NCI-H345 treated with DMSO at 0.1 percent for 48 hours (cell line): ENCODE measurements around the gene SNRPD2.
"Not testable (repeated sequence)": the region's sequence is repeated elsewhere in the genome, so short reads cannot be mapped to it uniquely, and the experiment has no call there.

ENCODE experiments used
- DNase-seq: peaks from one replicate; lab custom pipeline; 2025; ENCODE audit not compliant: unreplicated experiment; lab: John Stamatoyannopoulos, UW

Gene SNRPD2

DNA sequence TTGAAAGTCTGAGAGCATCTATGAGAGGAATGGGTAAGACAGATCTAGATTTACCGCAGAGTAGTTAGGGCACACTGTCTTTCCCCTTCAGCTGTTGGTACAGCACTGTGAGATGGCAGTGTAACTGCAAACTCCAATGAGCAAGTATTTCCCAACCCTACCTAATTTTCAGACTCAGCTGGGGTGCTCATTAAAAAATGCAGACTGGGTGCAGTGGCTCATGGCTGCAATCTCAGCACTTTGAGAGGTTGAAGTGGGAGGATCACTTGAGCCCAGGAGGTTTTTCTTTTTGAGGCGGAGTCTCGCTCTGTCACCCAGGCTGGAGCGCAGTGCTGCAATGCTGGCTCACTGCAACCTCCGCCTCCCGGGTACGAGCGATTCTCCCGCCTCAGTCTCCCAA lies 13.4 kb upstream of the SNRPD2 start:
- no peak for DNase-seq

DNA sequence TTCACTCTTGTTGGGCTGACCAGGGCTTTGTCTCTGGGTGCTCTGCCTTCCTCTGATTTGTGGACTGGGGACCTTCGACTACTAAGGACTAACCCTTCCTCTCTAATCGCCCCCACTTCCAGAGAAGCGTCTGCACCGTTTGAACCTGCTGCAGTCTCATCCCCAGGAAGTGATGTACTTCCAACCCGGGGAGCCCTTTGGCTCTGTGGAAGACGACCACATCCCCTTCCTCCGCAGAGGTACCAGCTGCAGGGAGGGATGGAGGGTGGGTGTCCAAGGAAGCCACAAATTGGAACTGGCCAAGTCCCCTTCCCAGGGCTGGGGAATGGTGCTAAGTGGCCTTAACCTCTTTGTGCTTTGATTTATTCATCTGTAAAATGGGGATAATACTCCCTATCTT lies 9.9 kb upstream of the SNRPD2 start:
- no peak for DNase-seq

DNA sequence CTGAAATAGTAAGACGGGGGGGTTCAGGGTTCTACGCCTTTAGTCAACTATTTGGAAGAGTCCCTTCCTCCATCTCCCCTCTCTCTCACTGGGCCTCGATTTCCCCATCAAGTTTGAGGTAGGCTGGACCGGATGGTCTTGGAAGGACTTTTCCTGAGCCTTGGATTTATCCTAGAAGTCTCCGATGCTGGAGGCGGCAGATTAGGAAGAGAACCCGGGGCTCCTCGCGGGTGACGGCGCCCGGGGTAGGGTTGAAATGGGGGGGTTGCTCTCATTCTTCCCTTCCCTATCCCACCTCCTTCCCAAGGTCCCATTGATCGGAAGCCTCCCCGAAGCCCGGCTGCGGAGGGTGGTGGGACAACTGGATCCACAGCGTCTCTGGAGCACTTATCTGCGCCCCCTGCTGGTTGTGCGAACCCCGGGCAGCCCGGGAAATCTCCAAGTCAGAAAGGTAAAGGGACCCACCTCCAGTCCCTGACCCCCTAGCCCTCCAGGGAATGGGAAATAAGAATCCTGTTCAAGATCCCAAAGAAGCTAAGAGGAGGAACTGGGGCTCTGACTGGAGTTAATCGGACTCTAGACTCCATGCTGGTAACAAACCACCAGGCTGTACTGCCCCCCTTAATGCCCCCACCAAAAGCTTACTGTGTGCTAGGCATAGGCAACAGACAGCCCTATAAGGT lies 1.5 kb upstream of the SNRPD2 start:
- DNase-seq: peak; percentile 17

DNA sequence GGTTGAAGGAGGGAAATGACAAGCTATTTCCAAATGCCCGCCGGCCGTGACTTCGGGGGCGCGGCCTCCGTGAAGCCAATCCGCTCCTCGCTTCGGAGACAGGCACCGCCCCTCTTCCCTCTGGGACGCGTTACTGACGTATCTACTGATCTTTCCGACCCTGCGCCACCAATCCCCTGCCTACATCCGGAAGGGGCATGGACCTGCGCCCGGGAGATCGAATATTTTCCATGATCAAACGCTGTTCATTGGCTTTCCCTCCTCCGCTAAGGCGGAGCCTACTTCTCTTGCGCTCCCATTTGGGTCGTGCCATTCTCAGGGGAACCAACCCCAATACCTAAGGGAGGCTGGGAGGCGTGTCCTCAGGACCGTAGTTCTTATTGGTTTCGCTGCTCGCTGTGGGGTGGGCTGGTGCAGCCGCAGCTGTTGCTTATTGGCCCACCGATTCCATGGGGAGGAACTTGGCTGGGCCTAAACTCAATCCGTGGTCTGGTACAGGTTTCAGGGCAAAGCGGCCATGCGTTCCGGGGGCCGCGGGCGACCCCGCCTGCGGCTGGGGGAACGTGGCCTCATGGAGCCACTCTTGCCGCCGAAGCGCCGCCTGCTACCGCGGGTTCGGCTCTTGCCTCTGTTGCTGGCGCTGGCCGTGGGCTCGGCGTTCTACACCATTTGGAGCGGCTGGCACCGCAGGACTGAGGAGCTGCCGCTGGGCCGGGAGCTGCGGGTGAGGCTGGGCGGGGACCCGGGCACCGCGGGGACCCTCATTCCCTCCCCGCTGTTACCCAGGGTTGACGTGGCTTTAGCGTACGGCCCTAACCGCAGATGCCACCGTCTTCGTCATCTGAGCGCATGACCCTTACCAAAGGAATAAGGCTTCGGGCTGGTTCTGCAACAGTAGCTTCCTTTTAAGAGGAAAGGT lies 693 bp upstream of the SNRPD2 start, which contains the start of gene QPCTL:
TSS of gene QPCTL (plus strand) at position 480 of the 919 bp plus-strand sequence. CDS start at position 518, 38 bp downstream.
- DNase-seq: peak; percentile 96

DNA sequence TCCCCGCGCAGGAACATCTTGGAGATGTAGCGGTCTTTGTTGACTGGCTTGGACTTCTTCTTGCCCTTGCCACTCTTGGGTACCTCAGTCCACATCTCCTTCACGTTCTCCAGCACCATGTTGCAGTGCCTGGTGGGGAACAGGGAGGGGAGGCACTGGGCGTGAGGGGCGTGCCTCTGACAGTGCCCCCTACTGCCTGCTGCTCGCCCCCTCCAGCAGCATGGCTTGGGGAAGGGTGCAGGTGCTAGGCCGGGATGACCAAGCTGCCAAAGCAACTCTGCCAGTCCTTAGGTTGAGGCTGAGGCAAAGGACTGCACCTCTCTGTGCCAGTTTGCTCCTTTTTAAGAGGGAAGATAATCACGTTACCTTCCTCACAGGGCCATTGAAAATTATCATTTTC lies 4.2 kb downstream of the SNRPD2 start:
- no peak for DNase-seq

DNA sequence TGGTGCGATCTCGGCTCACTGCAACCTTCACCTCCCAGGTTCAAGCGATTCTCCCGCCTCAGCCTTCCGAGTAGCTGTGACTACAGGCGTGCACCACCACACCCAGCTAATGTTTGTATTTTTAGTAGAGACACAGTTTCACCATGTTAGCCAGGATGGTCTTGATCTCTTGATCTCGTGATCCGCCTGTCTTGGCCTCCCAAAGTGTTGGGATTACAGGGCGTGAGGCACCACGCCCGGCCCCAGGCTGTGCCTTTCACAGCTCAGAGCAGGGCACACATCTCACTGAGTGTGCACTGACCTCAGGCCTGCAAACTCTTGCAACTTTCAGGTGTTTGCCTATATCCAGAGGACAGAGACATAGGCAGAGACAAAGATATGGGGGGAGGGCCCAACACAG lies 6.7 kb downstream of the SNRPD2 start:
- not testable (repeated sequence) for DNase-seq

DNA sequence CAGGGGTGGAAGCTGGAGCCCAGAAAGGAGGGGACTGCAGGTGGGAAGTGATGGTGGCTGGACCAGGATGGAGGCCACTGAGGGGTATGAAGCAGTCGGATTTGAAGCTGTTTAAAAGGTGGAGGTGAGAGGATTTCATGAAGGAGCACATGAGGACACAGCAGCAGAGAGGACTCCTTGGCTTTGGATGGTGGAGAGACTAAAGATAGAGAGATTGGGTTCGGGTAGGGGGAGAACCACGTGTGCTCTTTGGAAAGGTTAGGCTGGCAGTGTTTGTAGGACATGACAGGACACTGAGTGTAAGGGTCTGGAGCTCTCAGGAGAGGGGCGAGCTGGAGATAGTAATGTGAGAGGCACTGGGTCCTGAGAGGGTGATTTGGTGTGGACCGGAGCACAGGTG lies 8.8 kb downstream of the SNRPD2 start:
- no peak for DNase-seq

DNA sequence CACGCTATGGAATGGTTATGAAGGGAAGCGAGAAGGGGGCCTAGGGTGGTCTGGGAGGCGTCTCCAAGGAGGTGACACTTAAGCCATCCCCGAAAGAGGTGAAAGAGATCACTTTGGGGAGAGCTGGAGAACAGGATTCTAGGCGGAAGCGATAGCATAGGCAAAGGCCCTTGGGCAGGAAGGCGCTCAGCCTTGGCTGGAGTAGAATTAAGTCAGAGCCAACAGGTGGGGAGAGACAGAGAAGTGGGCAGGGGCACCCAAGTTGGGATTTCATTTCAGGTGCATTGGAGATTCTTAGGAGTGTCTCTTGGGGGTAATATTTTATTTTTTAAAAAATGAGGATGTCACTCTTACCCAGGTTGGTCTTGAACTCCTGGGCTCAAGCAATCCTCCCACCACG lies 9.6 kb downstream of the SNRPD2 start:
- no peak for DNase-seq

DNA sequence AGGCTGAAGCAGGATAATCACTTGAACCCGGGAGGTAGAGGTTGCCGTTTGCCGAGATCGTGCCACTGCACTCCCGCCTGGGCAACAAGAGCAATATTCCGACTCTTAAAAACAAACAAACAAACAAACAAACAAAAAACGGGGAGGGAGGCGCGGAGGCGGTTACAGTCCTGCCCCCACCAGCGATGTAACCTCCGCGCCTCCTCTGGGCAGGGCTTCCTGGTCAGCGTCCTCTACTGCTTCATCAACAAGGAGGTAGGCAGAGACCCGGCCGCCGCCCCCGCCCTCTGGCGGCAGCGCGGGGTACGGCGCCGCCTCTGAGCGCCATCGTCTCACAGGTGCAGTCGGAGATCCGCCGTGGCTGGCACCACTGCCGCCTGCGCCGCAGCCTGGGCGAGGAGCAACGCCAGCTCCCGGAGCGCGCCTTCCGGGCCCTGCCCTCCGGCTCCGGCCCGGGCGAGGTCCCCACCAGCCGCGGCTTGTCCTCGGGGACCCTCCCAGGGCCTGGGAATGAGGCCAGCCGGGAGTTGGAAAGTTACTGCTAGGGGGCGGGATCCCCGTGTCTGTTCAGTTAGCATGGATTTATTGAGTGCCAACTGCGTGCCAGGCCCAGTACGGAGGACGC lies 10.2 kb downstream of the SNRPD2 start:
- peak; percentile 42 for DNase-seq

DNA sequence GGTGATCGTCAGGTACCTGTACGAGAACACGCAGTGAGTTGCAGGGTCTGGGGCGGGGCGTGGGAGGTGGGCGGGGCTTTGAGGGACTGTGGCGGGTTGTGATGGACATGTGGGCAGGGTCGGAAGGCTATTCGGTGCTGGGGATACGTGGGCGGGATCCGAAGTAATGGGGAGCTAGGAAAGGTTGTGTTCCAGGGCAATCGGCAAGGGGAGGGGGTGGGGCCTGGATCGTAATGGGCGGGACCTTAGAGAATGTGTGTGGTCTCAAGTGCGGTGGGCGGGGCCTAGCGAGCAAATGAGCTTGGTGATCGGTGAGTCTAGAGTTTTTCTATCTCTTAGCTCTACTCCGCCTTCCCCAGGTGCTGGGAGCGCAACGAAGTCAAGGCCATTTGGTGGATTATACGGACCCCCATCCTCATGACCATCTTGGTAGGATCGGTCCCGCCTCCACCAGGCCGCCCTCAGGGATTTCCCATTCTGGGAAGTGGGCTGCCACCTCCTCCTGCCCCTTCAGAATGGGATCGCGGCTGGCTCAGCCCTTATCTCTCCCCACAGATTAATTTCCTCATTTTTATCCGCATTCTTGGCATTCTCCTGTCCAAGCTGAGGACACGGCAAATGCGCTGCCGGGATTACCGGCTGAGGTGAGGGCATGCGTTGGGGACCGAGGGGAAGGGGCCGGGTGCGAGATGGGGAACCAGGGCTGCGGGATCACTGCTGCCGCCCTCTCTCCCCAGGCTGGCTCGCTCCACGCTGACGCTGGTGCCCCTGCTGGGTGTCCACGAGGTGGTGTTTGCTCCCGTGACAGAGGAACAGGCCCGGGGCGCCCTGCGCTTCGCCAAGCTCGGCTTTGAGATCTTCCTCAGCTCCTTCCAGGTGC lies 14.2 kb downstream of the SNRPD2 start:
- no peak for DNase-seq

DNA sequence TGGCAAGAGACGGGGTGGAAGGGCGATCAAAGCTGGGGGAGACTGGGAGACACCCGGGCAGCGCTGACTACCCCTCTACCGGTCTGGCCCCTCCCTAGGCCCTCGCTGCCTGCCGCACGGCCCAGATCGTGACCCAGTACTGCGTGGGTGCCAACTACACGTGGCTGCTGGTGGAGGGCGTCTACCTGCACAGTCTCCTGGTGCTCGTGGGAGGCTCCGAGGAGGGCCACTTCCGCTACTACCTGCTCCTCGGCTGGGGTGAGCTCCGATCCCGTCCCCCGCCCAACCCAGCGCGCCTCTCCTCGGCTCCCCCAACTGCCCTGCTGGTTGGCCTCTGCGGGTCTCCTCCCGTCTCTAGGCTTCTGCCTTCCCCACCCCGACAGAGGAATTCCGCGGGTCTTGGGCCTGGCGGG lies 14.9 kb downstream of the SNRPD2 start:
- DNase-seq: no peak

DNA sequence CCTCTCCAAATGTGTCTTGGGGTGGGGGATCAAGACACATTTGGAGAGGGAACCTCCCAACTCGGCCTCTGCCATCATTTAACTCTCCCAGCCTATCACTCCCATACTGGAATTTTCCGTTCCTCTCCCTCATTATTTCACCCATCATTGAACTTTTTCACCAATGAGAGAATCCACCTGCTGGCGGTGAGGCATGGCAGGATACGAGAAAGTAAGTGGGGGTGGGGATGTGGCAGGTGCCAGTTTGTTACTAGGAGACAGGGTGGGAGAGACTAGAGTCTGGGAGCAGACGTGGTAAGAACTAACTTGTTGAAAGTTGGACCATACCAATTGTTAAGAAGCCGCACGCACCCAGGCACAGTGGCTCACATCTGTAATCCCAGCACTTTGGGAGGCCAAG lies 16.8 kb downstream of the SNRPD2 start:
- peak; percentile 0 for DNase-seq

DNA sequence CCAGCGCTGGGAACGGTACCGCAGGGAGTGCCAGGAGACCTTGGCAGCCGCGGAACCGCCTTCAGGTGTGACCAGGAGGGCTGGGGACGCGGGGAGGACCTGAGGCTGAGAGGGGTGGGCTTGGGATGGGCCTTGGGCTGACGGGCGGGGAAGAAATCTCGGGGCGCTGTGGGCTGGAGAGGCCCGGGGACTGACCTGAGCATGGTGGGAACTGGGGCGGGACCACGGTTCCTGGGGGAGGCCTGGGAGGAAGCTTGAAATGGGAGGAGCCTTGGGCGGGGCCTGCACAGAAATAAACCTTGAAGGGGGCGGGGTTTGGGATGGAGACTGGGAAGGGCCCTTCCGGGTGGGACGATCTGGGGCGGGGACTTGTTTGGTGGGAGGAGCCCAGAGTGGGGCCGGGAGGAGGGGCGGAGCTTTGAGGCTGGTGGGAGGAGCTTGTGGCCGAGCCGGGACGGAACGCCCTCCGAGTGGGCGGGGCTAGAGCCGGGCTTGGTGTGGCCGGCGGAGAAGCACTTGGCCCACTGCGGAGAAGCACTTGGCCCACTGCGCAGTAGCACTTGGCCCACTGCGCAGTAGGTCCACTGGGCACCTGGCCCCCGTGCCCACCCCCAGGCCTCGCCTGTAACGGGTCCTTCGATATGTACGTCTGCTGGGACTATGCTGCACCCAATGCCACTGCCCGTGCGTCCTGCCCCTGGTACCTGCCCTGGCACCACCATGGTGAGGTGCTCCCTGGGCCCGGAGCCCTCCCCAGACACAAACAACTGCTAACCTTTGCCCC lies 20.9 kb downstream of the SNRPD2 start:
- DNase-seq: peak; percentile 40

DNA sequence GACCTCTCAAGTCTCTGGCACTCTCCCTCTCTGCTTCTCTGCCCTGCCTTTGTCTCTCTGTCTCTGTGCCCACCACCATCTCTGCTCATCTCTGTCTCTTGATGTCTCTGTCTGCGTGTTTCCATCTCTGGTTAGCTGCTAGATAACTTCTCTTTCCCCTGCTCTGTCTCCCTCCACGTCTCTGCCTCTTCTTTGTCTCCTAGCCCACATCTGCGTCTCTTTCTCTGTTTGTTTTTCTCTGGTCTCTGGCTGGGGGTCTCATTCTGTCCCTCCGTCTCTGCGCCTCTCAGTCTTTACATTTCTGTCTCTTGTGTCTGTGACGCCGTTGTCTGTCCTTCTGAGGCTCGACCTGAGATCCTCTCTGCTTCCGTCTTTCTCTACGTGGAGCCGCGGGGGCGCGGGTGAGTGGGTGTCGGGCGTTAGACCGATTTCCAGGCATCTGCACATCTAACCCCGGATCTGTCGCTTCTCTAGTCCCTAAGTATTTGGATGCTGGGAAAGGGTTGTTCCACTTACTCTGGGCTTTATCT lies 23.3 kb downstream of the SNRPD2 start:
- no peak for DNase-seq

DNA sequence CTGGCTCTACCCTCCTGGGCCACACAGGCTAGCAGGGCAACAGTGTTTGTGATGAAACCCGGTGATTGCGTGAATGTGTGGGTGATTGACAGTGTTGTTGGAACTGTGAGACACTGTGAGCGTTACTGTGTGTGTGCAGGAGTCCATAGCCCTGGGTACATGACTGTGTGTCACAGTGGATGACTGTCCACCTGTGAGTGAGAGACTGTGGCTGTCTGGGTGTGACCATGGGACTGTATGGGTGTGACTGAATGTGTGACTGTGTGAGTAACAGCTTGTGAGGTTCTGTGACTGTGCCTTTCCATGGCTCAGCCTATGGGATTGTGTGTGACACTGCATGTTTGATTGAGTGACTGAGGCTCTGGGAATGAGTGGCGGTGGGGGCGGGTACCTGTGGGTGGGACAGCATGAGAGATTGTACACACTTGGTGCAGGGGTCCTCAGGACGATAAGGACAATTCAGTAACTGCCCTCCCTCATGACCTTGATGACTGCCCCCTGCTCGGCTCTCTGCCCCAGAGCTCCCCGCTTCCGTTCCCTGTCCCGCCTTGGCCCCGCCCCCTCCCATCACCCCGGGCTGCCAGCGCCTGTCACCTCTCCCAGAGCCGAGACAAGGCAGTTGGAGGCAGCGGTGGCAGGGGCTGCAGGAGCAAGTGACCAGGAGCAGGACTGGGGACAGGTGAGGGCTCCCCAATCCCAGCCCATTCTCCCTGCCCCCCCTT lies 24.0 kb downstream of the SNRPD2 start, which contains the start of gene GIPR:
TSS of gene GIPR (plus strand) at position 602 of the 722 bp plus-strand sequence. CDS start 1,300 bp downstream, outside the sequence.
- DNase-seq: no peak

DNA sequence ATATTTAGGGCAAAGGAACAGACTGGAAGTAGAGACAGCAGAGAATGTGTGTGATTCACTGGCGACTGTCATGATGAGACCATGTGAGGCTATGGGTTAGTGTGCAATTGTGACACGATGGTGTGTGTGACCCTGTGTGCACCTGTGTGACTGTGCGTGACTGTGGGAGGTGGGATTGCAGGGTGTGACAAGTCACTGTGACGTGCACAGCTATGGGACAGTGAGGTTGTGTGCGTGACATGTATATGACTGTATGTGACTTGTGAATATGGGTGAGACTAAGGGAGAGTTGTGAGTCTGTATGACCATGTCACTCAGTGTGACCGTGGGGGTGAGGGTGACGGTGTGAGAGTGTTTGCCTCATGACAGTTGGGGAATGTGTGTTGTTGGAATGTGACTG lies 27.2 kb downstream of the SNRPD2 start:
- no peak for DNase-seq

DNA sequence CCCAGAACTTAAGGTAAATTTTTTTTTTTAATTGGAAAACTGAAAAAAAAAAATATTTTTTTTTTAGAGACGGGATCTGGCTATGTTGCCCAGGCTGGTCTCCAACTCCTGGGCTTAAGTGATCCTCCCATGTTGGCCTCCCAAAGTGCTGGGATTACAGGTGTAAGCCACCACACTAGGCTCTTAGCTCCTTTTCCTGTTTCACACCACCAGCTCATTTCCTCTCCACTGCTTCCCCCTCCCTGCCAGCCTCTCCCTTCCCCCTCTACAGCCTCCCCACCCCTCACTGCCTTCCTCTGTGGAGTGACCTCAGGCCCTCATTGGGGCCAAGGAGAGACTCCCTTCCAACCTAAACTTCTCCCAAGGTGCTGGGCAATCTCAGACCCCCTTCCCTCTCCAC lies 28.0 kb downstream of the SNRPD2 start:
- DNase-seq: no peak

DNA sequence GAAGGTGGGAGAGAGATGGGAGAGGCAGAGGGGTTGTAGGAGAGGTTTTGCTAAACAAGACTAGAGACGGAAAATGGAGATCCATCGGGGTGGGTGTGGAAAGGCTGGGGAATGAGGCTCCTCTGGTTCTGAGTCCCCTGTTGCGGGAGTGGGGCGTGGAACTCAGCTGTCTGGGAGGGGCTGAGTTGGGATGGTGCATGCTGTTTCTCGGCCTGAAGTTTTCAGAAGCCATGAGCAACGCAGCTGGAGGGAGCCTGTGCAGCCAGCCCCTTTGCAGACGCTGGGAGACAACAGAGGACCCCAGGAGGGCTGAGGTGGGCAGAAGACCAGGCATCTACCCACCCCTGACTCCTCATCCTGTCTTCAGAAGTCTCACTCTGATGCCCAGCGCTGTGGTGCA lies 31.1 kb downstream of the SNRPD2 start:
- no peak for DNase-seq
